WTC11 (cell line): ENCODE results near the gene NUMBL.
"Not testable (repeated sequence)": the region's sequence is repeated elsewhere in the genome, so short reads cannot be mapped to it uniquely, and the experiment has no call there.

ENCODE experiments used
- IRF2 ChIP-seq: sonication (generic); formaldehyde crosslinking; IDR thresholded peaks from 2 replicates; pipeline ENCODE4 v1.8.0; 2022; ENCODE audit warnings: low read depth, missing genetic modification reagents, borderline replicate concordance
- KAT7 ChIP-seq: sonication (generic); formaldehyde crosslinking; IDR thresholded peaks from 2 replicates; pipeline ENCODE4 v1.8.1; 2023; ENCODE audit warnings: missing genetic modification reagents, mild to moderate bottlenecking, borderline replicate concordance
- NR1H2 ChIP-seq: sonication (generic); formaldehyde crosslinking; IDR thresholded peaks from 2 replicates; pipeline ENCODE4 v1.9.0; 2021; ENCODE audit warnings: mild to moderate bottlenecking, moderate library complexity, missing genetic modification reagents
- OVOL2 ChIP-seq: fragments of 250-450 bp; sonication (Bioruptor Pico); IDR thresholded peaks from 2 replicates; pipeline ENCODE4 v1.9.0; 2021; ENCODE audit warnings: mild to moderate bottlenecking, borderline replicate concordance
- TEAD4 ChIP-seq: sonication (generic); formaldehyde crosslinking; IDR thresholded peaks from 2 replicates; pipeline ENCODE4 v1.8.0; 2022; ENCODE audit warnings: mild to moderate bottlenecking, missing genetic modification reagents
- ZNF281 ChIP-seq: sonication (generic); formaldehyde crosslinking; IDR thresholded peaks from 2 replicates; pipeline ENCODE4 v1.8.0; 2023; ENCODE audit warnings: mild to moderate bottlenecking, missing genetic modification reagents
- TF ChIP-seq, protein P1 (sequence below): fragments of 200-600 bp; IDR thresholded peaks from 2 replicates; pipeline ENCODE4 v1.8.0; 2022; ENCODE audit warnings: antibody characterized with exemption
- TF ChIP-seq, protein P2 (sequence below): sonication (generic); formaldehyde crosslinking; IDR thresholded peaks from 2 replicates; pipeline ENCODE4 v1.8.1; 2022; ENCODE audit warnings: mild to moderate bottlenecking, moderate library complexity, missing genetic modification reagents
- TF ChIP-seq, protein P3 (sequence below): sonication (generic); formaldehyde crosslinking; IDR thresholded peaks from 2 replicates; pipeline ENCODE4 v1.8.0; 2022; ENCODE audit warnings: mild to moderate bottlenecking, missing genetic modification reagents
- TF ChIP-seq, protein P4 (sequence below): fragments of 250-450 bp; sonication (Bioruptor Pico); IDR thresholded peaks from 2 replicates; pipeline ENCODE4 v1.9.0; 2021; ENCODE audit warnings: moderate library complexity, mild to moderate bottlenecking, inconsistent platforms, borderline replicate concordance

- not testable (repeated sequence) for TF ChIP-seq NR1H2 (CRISPR knock-in tag); ZNF281; TEAD4 (CRISPR knock-in tag); IRF2 (CRISPR knock-in tag); KAT7 (CRISPR knock-in tag); OVOL2 (CRISPR knock-in tag)
- TF ChIP-seq, protein P1, sequence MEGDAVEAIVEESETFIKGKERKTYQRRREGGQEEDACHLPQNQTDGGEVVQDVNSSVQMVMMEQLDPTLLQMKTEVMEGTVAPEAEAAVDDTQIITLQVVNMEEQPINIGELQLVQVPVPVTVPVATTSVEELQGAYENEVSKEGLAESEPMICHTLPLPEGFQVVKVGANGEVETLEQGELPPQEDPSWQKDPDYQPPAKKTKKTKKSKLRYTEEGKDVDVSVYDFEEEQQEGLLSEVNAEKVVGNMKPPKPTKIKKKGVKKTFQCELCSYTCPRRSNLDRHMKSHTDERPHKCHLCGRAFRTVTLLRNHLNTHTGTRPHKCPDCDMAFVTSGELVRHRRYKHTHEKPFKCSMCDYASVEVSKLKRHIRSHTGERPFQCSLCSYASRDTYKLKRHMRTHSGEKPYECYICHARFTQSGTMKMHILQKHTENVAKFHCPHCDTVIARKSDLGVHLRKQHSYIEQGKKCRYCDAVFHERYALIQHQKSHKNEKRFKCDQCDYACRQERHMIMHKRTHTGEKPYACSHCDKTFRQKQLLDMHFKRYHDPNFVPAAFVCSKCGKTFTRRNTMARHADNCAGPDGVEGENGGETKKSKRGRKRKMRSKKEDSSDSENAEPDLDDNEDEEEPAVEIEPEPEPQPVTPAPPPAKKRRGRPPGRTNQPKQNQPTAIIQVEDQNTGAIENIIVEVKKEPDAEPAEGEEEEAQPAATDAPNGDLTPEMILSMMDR = not testable (repeated sequence)
- TF ChIP-seq, protein P2, sequence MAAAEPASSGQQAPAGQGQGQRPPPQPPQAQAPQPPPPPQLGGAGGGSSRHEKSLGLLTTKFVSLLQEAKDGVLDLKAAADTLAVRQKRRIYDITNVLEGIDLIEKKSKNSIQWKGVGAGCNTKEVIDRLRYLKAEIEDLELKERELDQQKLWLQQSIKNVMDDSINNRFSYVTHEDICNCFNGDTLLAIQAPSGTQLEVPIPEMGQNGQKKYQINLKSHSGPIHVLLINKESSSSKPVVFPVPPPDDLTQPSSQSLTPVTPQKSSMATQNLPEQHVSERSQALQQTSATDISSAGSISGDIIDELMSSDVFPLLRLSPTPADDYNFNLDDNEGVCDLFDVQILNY (CRISPR knock-in tag) = not testable (repeated sequence)
- TF ChIP-seq, protein P3, sequence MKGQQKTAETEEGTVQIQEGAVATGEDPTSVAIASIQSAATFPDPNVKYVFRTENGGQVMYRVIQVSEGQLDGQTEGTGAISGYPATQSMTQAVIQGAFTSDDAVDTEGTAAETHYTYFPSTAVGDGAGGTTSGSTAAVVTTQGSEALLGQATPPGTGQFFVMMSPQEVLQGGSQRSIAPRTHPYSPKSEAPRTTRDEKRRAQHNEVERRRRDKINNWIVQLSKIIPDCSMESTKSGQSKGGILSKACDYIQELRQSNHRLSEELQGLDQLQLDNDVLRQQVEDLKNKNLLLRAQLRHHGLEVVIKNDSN = not testable (repeated sequence)
- TF ChIP-seq, protein P4, sequence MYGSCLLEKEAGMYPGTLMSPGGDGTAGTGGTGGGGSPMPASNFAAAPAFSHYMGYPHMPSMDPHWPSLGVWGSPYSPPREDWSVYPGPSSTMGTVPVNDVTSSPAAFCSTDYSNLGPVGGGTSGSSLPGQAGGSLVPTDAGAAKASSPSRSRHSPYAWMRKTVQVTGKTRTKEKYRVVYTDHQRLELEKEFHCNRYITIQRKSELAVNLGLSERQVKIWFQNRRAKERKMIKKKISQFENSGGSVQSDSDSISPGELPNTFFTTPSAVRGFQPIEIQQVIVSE = not testable (repeated sequence)
Observed at GRCh38 chr19:40732304-40732703, 41.9 kb upstream of the NUMBL start.
